NCI-H2227 (cell line): ENCODE results near the gene CLASP1.
"Not testable (repeated sequence)": the region's sequence is repeated elsewhere in the genome, so short reads cannot be mapped to it uniquely, and the experiment has no call there.

Experiments
- DNase-seq: peaks from one replicate; lab custom pipeline; 2025; ENCODE audit not compliant: unreplicated experiment; lab: John Stamatoyannopoulos, UW

Gene CLASP1

DNA sequence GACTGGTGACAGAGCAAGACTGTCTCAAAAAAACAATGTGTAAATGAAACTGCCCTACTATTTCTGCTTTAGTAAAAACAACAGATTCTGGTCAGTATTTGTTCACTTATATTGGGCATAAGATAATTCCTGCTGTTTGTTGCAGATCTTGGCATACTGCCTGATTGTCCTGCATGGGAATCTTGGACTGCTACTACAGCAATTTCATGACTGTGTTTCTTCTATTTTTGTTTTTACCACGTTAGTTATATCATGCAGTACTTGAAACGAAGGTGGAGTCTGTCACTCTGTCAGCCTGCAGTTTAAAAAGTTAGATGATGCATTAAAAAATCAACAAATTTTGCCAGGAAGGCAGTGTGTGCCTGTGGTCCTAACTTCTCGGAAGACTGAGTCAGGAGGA lies 14.2 kb upstream of the CLASP1 start:
- no peak for DNase-seq

DNA sequence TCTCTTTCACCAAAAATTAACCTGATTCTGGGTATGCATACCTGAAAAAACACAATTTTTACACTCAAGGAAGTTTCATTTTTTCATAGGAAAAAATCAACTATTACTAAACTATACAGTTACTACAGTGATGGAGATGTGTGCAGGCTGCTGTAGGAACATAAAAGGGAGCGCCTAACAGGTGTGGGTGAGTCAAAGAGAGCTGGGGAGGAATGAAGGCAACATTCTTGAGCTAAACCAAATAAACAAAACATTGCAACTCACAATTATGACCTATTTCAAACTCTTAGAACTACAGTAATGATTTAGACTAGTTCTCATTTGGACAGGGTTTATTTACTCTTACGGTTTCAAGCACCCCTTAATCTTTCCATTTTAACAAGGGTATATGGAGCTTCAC lies 13.4 kb upstream of the CLASP1 start:
- DNase-seq, result no peak

DNA sequence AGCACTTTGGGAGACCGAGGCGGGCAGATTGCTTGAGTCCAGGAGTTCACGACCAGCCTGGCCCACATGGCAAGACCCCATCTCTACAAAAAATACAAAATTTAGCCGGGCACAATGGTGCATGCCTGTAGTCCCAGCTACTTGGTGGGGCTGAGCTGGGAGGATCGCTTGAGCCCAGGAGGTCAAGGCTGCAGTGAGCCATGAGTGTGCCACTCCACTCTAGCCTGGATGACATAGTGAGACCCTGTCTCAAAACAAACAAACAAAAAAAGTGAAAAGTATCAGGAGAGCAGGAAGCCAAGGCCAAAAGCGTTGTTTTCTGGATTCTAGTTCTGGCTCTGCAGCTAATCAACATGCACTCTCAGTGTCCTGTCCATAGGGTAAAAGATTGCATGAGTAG lies 10.7 kb upstream of the CLASP1 start:
- DNase-seq, result no peak

DNA sequence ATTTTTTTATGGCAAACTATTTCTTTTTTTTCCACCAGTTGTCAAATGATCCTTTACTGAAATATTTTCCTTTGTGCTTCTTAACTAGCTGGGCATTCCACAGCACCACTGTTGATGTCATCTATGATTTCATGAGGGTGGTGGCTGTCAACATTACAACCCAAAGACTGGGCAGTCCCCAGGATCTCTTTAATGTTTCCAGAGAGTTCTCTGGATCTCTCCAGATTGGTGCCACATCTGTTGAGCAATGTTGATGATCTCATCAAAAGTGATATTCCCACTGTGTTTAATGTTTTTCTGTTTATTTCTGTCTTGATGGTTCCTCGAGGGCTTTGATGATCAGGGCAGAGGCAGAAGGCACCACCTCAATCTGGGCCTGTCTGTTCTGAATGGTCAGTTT lies 9.1 kb upstream of the CLASP1 start:
- DNase-seq, result not testable (repeated sequence)

DNA sequence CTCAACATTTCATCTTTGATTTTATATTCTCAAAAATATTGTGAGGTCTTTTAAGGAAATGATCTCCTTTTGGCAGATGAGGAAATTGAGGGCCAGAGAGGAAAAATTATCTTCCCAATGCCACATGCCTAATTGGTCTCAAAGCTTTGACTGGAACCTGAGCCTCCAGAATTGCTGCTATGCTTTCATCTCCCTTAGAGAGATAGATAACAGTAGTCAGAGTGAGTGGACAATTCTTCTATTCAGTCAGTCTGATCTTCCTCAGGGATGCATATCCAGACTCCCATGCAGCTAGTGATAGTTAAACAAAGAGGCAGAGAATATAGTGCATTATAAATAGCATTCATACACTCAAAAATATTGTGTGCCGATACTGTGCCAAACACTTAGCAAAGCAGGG lies 3.8 kb upstream of the CLASP1 start:
- no peak for DNase-seq

DNA sequence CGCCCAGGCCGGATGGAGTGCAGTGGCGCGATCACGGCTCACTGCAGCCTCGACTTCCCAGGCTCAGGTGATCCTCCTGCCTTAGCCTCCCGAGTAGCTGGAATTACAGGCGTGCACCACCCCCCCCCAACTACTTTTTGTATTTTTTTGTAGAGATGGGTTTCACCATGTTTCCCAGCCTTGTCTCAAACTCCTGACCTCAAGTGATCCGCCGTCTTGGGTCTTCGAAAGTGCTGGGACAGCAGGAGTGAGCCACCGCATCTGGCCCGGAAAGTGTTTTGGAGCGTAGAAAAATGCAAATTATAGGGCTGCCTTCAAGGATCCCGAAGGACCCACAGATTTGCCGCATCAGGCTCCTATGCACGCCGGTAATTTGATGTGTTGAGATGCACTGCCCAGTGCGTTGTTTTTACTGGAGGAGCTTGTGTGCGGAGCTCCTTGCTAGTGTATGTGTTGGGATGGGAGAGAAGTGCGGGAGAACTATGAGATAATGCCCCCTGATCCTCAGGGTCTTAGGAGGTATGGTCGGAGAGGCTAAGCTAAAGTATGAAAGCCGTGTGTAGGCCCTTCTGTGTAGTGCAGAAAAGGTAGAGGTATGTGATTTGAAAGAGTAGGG lies 1.2 kb upstream of the CLASP1 start:
- DNase-seq, result peak; percentile 28

DNA sequence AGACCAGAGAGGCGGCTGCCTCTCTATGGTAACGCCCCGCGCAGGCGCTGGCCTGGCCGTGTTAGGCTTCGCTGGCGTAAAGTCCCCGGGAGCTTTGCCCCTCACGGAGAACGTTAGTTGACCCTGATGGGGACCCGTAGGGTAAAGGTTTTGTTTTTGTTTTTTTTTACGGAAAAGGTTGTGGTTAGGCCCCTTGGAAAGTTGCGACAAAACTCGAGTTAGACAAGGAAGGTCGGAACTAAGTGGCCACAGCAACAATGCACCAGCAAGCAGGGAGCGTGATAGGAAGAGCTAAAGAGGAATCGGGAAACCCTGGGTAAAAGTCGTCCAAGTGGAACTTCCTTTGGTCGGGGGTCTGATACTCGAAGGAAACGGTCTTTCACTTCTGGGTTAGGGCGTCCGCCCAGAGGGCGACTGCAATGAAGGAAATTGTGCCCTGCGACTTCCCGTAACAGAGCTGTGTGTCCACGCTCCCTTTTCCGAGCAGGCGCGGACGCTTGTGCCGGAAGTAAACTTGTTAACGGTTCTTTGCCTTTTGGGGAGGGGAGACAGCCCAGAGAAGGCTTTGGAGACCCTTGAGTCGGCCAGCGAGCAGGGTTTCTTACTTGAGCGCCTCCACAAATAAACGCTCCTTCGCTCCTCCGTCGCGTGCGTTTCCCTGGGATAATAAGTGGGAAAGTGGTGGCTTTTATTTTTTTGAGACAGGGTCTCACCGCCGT lies 493 bp upstream of the CLASP1 start:
- peak; percentile 98 for DNase-seq

DNA sequence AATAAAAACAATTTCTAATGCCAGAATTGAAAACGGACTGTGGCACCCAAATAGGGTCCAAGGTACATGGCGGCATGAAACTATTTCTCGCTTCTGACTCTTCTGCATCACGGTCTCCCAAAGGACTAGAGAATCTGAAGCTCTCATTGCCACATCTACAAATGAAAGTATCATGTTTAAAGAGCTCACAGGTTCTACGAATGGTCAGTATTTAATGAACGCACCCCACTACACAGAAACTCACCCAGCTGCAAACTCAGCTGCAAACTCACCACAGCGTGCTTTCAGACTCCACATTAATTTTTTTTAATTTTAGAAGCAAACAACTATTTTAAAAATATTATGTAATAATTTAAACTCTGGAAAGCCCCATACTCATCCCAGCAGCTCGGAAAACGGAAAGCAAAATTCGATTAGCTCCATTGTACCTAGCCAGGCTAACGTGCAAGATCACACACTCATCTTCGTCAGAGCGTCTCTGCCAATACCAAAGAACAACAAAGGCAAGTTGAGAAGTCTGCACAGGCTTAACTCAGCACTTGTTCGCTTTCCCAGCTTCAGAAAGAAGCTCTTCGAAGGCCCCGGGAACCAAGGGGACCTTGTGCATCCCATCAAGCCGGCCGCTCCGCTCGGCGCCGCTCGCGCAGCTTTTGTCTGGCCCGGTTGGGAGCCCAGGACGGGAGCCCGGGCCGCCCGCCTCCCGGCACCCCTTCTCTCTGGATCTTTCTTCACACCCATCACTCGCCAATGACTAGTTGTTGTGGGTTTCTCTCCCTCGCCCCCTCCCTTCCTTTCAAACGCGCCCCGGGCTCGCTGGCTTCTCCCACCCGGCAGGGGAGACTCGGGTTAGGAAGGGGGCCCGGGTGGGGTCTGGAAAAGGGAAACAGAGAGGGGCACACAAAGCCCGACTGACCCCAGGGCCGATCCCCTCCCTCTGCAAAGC lies 785 bp downstream of the CLASP1 start:
- DNase-seq, result peak; percentile 58

DNA sequence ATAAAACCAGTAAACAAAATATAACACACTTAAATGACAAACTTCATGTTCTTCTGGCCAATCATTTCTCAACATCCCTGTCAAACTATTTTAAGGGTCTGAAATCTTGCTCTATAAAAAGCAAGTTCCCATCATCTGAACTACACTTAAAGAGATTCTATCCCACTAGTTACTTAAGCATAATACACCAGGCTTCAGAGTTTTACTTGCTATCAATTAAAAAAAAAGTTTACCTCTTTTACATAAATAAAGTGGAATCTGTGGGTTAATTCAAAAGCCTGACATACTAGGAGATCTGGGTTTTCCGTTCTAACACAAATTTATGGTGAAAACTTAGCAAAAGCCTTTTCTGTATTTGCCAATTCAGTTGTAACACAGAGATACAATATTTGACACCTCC lies 1.9 kb downstream of the CLASP1 start:
- DNase-seq, result no peak

DNA sequence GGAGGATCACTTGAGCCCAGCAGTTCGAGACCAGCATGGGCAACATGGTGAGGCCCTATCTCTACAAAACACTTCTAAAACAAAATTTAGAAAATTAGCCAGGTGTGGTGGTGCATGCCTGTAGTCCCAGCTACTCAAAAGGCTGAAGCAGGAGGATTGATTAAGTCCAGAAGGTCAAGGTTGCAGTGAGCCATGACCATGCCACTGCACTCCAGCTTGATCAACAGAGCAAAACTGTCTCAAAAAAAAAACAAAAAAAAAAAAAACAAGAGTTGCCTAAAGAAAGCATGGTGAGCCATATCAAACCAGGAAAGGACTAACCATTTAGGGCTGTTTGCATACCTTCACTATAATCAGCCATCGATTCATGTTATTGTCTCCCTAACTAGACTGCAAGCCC lies 4.5 kb downstream of the CLASP1 start:
- DNase-seq, result no peak

DNA sequence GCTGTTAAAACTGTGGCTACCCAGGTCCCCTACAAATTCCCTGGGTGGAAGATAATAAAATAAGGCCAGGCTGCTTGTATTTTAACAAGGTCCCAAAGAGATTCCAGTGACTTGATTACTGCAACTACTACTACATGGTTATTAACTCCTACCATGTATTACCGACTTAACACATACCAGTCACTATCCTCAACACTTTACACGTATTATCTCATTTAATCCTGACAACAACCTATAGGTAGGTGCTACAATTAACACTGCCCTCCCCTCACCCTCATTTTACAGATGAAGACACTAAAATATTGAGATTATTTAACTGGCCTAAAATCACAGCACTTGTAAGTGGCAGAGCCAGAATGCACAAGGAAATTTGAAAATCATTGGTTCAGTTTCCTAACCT lies 5.4 kb downstream of the CLASP1 start:
- no peak for DNase-seq

DNA sequence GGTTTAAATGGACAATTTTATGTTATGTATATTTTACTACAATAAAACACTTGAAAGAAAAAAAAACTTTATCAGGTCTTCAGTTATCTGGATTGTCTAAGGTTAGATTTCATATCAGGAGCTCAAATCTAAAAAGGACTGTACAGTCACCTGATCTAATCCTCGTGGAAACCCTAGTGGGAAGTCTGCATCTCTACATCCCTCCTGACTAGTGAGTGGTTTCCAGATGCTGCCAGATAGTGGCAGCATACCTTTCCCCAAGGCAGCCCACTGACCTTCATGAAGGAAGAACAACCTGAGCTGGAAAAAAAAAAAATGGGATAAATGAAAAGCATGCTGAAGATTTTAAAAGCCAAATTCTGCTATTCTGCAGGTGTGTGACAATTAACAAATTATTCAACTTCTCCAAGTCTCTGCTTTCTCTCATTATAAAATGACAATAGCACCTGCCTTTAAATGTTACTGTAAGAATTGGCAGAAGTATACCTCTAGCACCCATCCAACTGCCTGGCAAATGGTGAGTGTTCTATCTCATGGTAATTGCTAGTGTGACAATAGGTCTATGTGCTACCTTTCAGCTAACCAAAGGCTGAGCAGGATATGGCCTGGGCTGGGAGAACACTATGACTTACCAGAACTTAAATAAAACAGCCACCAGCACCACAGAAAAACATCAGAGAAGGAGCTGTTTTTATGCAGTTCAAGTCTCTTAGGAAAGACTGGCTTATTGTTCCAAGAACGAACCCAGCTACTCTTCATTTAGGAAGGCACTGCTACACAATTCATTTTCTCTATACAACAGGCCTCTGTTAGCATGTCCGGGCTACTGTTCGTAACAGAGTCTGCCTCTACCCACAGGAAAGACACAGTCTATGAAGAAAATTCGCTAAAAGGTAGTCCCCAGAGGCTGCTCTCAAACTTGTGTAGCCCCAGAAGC lies 8.6 kb downstream of the CLASP1 start:
- no peak for DNase-seq

DNA sequence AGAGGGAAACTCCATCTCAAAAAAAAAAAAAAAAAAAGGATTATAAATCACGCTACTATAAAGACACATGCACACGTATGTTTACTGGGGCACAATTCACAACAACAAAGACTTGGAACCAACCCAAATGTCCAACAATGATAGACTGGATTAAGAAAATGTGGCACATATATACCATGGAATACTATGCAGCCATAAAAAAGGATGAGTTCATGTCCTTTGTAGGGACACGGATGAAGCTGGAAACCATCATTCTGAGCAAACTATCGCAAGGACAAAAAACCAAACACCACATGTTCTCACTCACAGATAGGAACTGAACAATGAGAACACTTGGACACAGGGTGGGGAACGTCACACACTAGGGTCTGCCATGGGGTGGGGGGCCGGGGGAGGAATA lies 9.4 kb downstream of the CLASP1 start:
- not testable (repeated sequence) for DNase-seq

DNA sequence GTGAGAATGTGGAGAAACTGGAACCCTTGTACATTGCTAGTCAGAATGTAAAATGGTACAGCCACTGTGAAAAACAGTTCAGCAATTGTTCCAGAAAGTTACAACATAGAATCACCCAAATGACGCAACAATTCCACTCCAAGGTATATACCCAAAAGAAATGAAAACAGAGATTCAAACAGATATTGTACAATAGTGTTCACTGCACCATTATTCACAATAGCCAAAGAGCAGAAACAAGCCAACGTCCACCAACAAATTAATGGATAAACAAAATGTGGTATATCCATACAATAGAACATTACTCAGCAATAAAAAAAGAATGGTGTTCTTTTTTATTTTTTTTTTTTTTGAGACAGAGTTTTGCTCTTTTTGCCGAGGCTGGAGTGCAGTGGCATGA lies 10.9 kb downstream of the CLASP1 start:
- DNase-seq, result no peak

DNA sequence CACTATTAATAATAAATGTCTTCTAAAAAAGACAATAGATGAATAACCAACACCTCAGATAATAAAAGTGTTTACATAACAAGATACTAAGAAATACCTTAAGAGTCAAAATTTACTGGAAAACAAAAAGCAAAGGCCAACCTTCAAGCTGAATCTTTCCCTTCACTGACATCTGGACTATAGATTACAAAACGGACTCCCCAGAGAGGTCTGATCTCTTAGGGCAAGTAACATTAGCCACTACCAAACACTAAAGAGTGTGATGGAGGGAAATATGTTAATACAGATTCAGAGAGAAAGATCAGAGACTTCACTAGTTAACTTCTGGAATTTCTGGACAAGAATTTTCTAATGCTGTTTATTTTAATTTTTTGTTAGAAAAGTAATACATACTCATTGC lies 13.9 kb downstream of the CLASP1 start:
- no peak for DNase-seq

DNA sequence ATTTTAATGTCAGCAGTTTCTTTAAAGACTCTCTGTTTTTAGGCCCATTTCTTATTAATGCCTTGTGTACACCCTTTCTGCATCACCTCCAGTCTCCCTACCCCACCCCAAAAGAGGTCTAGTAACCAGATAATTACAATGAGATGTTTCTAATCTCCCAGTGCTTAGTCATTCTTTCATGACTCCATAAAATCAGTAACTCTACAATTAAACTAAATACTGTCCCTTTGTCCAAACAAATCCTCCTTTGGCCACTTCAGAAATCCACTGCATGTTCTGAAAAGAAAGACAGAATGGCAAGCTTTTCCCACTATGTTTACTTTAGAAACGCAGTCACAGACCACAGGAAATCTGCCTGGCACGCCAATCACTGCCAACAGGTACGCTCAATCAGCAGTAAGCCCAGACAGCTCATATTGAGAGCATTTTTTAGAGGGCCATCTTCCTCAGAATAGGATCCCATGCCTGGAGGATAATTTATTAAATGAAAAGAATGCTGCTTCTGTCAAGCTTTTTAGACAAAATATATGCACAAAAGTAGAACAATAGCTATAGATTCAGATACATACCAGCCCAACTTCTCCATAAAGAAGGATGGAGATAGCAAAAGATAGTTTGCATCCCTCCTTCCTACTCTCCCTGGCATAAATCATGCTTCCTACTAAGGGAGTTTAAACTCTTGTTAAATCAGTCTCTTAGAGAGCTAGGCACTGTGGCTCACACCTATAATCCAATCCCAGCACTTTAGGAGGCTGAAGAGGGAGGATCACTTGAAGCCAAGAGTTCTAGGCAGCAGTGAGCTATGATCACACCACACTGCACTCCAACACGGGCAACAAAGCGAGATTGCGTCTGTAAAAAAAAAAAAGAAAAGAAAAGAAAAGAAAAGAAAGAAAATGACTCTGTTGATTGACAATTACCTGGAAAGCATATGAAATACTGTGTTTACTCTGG lies 14.6 kb downstream of the CLASP1 start:
- peak; percentile 35 for DNase-seq

DNA sequence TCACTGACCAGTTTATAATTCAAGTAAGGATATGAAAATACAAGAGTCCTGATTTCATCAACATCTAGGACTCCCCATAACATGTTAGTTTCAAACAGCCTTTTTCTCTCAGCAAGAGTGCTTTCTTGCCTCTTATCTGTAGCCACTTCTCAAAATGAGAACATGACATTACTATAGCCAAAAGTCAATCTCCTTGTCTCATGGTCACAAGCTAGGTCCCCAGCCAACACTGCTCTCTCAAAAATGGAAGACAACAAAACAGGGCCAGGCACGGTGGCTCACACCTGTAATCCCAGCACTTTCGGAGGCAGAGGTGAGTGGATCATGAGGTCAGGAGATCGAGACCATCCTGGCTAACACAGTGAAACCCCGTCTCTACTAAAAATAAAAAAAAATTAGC lies 15.8 kb downstream of the CLASP1 start:
- DNase-seq, result no peak

DNA sequence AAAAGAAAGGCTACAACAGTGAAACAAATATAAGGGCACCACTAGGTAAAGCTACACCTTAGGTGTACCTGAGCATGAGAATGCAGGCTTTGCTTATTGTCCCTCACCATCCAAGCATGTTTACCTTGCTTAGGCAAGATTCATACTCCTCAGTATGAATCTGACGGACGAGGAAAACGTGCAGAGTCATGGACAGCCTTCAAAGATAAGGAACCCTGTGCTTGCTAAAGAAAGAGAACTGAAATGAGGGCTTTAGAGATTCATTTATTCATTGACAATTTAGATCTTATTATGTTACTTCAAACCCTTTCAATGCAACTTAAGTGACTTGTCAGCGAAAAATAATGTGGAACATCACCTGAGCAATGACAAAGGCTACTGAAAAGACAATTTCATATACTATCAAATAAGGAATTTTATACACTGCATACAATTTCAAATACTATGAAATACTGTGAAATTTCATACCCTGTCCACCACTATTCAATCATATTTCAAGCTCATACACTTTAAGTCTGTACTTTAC lies 21.7 kb downstream of the CLASP1 start:
- no peak for DNase-seq

DNA sequence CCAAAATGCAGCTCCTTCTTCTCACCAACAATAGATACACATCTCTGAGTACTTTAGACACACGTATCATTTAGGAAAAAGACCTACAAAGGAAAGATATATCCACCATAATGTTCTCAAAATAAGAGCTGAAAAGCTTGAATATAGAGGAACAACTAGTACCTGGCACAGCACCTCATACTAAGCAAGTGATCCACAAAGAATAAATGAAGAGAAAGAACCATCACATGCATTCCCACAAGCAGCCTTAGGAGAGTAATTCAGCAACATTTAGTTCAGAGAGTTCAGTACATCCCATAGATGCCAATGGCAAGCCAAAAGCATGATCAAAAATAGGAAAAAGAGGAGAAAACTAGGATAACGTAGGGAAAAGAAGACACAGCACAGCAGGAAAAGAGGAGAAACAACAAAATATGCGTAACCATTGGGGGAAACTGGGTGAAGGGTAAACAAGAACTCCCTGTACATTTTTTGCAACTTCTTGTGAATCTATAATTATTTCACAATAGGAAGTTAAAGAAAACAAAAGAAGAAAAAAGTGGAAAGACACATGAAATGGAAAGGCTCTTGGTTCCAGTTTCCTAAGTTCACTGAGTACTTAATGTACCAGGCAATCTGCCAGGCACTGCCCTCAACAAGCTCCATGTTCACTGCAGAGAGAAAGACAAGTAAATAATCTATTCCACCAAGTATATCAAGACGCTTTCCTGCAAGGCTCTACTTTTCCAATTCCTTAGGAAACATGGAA lies 22.3 kb downstream of the CLASP1 start:
- no peak for DNase-seq
